Immature natural killer cell (primary cell): Measurements from ENCODE around the gene PAOX. TPM values are rescaled to one million over a fixed set of nuclear protein-coding genes. Genes with fewer than 3 reads are reported as not detected.

Experiments used
- DNase-seq, 3 donors: peaks; one replicate each; pipeline ENCODE4 v3.0.0; 2022; ENCODE audit warnings: mixed read lengths in 1 of 3
- H3K27ac Mint-ChIP-seq, 6 donors: one replicate each; pipeline ENCODE4 v1.8.0; 2020; ENCODE audit warnings: mixed read lengths in 6 of 6, mild to moderate bottlenecking in 5 of 6, inconsistent platforms in 4 of 6, moderate library complexity in 3 of 6
- H3K27me3 Mint-ChIP-seq, 3 donors: one replicate each; pipeline ENCODE4 v1.8.0; 2020 to 2021; ENCODE audit warnings: low read depth in 3 of 3, mild to moderate bottlenecking in 3 of 3, mixed read lengths in 3 of 3, moderate library complexity in 3 of 3, inconsistent platforms in 1 of 3
- H3K36me3 Mint-ChIP-seq, 3 donors: one replicate each; pipeline ENCODE4 v1.8.0; 2020; ENCODE audit warnings: mixed read lengths in 3 of 3, inconsistent platforms in 2 of 3, mild to moderate bottlenecking in 2 of 3
- H3K4me1 Mint-ChIP-seq, 2 donors: one replicate each; pipeline ENCODE4 v1.8.0; 2020; ENCODE audit warnings: inconsistent platforms in 2 of 2, mild to moderate bottlenecking in 2 of 2, mixed read lengths in 2 of 2, moderate library complexity in 1 of 2
- H3K4me3 Mint-ChIP-seq, 5 donors: one replicate each; pipeline ENCODE4 v1.8.0; 2020; ENCODE audit warnings: mild to moderate bottlenecking in 5 of 5, mixed read lengths in 5 of 5, inconsistent platforms in 3 of 5, moderate library complexity in 3 of 5
- H3K9me3 Mint-ChIP-seq, 6 donors: one replicate each; pipeline ENCODE4 v1.8.0; 2020; ENCODE audit warnings: mild to moderate bottlenecking in 6 of 6, mixed read lengths in 6 of 6, inconsistent platforms in 4 of 6, moderate library complexity in 3 of 6
- polyA plus RNA-seq, 3 donors: library from polyadenylated mRNA; unstranded; fragments of 300-500 nt; fragmentation: Illumina TruSeq; gene quantifications; one replicate each; pipeline ENCODE4 v1.2.3, GENCODE V29; 2021

PAOX gene
- polyA plus RNA-seq, 3 donors from 2014 or later: 10.5 to 13.0 (median 11.0) TPM

DNA sequence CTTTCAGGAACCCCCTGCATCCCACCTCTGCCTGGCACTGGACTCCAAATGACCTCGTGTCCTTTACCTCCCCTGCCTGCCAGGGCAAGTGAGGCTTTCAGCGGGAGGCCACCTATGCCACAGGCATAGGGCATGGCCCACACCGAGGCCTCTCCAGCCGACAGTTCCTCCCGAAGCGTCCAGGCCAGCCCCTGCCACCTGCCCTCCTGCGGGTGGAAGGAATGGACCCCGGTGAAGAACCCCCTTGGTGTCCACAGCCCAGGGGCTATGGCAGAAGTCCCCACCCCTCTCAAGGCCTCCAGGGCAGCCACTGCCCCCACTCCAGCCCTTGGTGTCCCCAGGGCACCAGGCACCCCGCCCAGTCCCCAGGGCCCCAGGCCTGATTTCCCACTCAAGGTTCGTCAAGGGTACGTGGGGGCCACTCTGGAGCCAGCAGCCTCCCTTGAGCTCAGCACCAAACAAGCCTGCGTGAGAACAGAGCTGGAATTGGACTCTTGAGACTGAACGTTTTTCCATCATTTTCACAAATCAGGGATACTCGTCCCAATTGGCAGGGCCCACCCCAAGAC, 24.3 kb upstream of the PAOX start:
- no peak for DNase-seq
- Mint-ChIP-seq H3K36me3 (no peaks in the 10 kb centered on the region), H3K27me3 (no peaks in the 10 kb centered on the region), H3K27ac (no peak overlapping the region), H3K9me3 (no peaks in the 10 kb centered on the region), H3K4me1 (peaks cover 0 to 4% of the 10 kb centered on the region in 2 donors), H3K4me3 (no peak overlapping the region)

DNA sequence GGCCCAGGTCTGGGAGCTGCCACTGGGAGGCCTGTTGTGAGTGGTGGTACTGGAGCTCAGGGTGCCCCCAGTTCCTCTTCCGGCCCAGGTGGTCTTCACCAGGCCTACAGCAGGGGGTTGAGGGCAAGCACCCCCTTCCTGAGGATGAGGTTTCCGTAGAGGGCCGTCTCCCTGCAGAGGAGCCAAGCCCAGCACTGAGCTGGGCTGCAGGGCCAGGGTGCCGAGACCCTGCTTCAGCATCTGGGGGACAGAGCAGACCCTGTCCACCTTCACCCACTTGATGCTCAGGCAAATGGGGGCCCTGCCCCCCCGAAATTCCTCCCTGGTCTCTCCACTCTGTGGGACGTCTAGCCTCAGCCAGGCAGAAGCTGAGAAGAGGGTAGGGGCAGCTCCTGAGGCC, 23.8 kb upstream of the PAOX start:
- H3K27me3 Mint-ChIP-seq: no peaks in the 10 kb centered on the region
- no peak for DNase-seq
- peaks cover 0 to 4% of the 10 kb centered on the region in 2 donors for H3K4me1 Mint-ChIP-seq
- H3K36me3 Mint-ChIP-seq: no peaks in the 10 kb centered on the region
- H3K4me3 Mint-ChIP-seq: no peak overlapping the region
- H3K27ac Mint-ChIP-seq: no peak overlapping the region
- no peaks in the 10 kb centered on the region for H3K9me3 Mint-ChIP-seq

DNA sequence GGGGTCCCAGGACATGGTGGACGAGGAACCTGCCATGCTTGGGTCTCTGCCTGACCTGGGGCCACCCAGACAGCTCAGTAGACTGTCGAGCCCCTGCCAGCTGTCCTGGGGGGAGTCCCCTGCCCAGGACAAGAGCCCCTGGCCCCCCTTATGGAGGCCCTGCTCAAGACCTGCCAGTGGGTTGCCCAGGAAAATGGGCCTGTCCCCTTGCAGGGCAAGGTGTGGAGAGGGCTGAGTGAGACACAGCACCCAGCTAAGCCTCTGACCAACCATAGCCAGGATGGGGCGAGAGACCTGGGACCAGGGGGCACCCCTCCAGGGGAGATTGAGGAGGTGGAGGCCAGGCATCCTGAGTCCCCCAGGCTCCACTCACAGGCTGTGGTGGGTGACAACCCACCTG, 23.1 kb upstream of the PAOX start:
- no peak for DNase-seq
- H3K9me3 Mint-ChIP-seq: no peaks in the 10 kb centered on the region

DNA sequence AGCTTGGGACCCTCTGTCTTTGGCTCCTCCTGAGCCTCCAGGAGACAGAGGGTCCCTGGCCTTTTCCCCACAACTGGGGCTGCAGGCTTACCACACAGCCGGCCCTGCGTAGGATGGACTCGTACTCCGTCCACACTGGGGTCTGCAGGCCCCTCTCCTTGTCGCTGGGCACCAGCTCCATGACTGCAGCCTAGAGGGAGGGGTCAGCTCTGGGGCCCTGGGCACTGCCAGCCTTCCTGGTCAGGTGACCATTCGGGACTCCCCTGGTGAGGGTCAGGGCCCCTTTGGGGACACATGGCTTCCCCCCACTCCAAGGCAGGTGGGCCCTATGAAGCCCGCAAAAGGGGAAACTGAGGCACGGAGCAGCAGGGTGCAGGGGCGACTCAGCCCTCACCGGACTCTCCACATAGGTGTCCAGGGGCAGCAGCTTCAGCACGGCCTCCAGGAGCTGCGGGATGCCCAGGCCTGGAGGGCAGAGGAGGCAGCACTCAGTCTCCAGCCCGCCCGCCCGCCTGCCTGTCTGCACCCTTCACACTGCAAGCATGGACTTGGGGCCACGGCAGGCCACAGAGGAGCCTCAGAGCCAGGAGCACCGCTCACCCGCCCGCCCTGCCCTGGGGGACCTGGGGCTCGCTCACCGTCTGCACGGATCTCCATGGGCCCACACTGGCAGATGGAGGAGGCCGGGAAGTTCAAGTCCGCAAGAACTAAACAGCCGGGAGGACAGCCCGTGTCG, 22.3 kb upstream of the PAOX start:
- H3K9me3 Mint-ChIP-seq: no peaks in the 10 kb centered on the region
- H3K36me3 Mint-ChIP-seq: peaks cover 0 to 4% (median 0%) of the 10 kb centered on the region in 3 donors
- H3K27ac Mint-ChIP-seq: no peak overlapping the region
- H3K4me3 Mint-ChIP-seq: peak overlapping the region; percentile 67 to 77 (median 72)
- H3K4me1 Mint-ChIP-seq: peaks cover 0 to 4% of the 10 kb centered on the region in 2 donors
- DNase-seq: no peak
- H3K27me3 Mint-ChIP-seq: no peaks in the 10 kb centered on the region

More for the DNA sequence above, 23.1 kb upstream of the PAOX start:
- H3K27me3 Mint-ChIP-seq: no peaks in the 10 kb centered on the region
- peaks cover 0 to 4% of the 10 kb centered on the region in 2 donors for H3K4me1 Mint-ChIP-seq
- no peaks in the 10 kb centered on the region for H3K36me3 Mint-ChIP-seq
- peak overlapping the region; percentile 54 to 66 (median 58) for H3K4me3 Mint-ChIP-seq
- H3K27ac Mint-ChIP-seq: no peak overlapping the region

DNA sequence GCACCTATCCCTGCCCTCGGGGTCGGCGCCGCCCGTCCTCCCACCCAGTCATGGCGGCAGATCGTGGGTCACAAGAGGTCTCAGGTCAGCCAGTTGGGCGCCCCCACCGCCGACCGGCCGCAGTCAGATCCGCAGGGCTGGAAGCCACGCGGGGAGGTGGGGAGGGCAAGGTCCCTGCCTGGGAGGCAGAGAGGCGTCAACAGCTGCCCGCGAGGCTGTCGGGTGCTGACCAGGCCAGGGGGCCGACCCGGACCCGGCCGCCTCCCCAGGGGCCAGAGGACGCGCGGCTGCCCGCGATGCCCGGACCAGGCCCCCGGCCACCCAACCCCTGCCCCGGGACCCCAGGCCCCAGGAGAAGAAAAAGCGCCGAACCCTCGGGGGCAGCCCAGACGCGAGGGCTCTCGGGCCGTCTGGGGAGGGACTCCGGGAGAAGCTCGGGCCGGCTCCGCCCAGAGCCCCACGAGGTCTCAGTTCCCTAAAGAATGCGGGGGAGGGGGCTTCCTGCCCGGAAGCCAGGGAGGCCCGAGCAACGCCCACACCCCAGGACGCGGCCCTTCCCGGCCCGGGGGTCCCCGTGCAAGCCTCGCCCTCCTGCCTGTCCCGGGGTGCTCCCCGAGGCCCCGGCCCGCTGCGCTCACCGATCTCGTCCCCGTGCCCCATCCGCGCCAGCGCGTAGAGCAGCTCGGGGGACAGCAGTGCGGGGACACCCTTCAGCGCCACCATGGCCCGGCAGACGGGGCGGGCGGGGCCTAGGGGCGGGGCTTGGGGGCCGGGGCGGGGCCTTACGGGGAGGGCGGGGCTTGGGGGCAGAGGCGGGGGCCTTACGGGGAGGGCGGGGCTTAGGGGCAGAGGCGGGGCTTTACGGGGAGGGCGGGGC, 21.5 kb upstream of the PAOX start, which contains the start of gene FUOM:
TSS of gene FUOM (minus strand) at position 735 of the 877 bp plus-strand sequence. CDS start at position 723, 12 bp downstream.
- H3K4me1 Mint-ChIP-seq: peaks cover 0 to 4% of the 10 kb centered on the region in 2 donors
- peaks cover 4 to 11% (median 6%) of the 10 kb centered on the region in 3 donors for H3K36me3 Mint-ChIP-seq
- H3K9me3 Mint-ChIP-seq: no peaks in the 10 kb centered on the region
- H3K27ac Mint-ChIP-seq: no peak within 1 kb of the TSS
- H3K27me3 Mint-ChIP-seq: no peaks in the 10 kb centered on the region
- DNase-seq: peak; percentile 64 to 72 (median 72)
- H3K4me3 Mint-ChIP-seq: peak within 1 kb of the TSS; percentile 67 to 77 (median 72)

DNA sequence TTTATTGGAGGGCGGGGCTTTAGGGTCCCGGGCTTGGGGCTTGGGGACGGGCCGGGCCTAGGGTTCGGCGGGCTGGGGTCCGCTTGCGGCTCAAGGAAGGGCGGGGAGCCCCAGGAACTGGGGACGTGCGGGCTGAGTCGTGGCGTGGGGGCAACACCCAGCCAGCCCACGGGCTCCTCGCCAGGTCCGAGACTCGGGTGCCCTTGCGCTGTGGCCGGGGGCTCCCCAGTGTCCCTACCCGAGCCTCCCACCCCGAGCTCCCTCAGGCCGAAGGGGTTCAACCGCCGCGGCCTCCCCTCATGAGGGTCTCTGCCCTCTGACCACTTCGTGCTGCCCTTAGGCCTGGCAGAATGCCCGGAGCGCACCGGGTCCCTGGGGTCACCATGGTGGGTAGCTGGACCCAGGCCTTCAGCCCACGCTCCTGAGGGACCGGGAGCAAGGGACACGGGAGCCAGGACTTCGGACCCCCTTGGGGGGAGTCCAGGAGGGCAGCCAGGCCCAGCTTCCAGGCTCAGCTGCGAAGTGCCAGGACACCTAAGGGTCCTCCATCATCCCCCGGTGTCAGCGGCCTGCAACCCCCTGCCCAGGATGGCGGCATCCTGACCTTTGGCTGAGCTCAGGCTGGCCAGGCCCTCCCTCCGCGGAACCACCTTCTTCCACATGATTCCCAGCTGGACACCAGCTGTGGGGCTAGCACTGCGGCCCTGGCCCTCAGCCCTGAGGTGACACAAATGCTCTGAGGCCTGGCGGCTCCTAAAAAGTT, 20.7 kb upstream of the PAOX start:
- H3K4me3 Mint-ChIP-seq: peak overlapping the region in 3 of 5 donors; percentile 18 to 24 (median 21)
- H3K4me1 Mint-ChIP-seq: peaks cover 0 to 4% of the 10 kb centered on the region in 2 donors
- no peak for DNase-seq
- H3K36me3 Mint-ChIP-seq: peaks cover 4 to 11% (median 6%) of the 10 kb centered on the region in 3 donors
- no peak overlapping the region for H3K27ac Mint-ChIP-seq
- no peaks in the 10 kb centered on the region for H3K27me3 Mint-ChIP-seq
- H3K9me3 Mint-ChIP-seq: no peaks in the 10 kb centered on the region

DNA sequence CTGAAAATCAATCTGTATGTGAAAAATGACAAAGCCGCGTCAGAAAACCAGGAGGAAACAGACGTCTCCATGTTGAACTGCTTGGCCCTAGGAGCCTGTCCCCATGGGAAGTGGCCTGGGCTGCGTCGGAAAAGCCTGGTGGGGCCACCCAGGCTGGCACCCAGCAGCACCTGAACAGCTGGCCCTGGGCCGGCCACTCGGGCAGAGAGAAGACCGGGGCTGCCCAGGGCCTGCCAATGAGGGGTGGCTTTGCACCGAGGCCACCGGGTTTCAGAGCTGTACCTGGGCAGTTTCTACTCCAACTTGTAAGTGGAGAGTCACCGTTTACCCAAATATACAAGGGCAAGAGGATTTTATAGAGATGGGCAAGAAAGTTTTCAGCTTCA, 20.1 kb upstream of the PAOX start:
- no peak for DNase-seq
- Mint-ChIP-seq H3K4me1 (peaks cover 0 to 4% of the 10 kb centered on the region in 2 donors), H3K27ac (no peak overlapping the region), H3K27me3 (no peaks in the 10 kb centered on the region), H3K9me3 (no peaks in the 10 kb centered on the region), H3K36me3 (peaks cover 4 to 11% (median 6%) of the 10 kb centered on the region in 3 donors), H3K4me3 (peak overlapping the region in 3 of 5 donors; percentile 18 to 24 (median 21))

DNA sequence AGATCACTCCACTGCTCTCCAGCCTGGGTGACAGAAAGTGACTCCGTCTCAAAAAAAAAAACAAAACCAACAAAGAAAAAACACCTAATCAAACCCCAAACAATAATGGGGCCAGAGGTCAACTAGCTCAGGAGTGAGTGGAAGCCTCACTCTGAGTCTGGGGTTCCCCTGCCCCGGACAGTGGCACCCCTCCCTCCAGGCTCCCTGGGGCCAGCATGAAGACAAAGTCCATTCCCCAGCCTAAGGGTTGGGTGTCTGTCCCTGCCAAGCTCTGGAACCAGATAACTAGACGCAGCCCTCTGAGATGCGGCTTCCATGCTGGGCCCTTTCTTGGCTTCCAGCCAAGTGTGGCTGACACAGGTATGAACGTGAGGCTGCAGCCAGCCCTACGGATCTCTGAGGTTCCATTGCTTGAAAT, 19.5 kb upstream of the PAOX start:
- Mint-ChIP-seq H3K9me3 (no peaks in the 10 kb centered on the region), H3K27me3 (no peaks in the 10 kb centered on the region)

DNA sequence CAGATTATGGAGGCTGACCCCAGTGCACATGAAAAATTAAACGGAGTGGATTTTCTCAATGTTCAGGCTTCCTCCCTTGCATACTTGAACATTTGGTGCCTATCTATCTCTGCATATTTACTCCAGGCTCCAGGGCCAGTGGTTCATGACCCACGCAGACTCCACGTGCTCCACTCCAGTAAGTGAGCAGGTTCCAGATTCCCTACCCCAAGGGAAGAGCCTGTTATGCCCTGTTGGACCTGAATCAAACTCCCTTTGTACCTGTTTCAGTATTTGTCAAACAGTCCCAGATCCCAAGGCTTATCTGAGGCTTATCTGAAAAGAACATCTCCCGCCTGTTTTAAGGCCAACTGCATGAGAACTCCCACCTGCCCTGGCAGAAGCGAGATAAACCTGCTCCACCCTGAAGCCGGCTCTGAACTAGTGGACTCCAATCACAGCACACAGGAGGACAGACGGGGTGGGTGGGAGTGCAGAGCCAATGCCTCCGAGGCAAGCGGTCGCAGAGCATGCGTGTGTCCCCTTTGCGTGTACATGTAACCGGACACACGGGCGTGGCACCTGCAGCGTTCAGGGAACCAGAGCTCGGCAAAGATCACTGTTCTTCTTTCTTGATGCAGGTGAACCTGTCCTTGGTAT, 19.0 kb upstream of the PAOX start:
- Mint-ChIP-seq H3K36me3 (peaks cover 6 to 14% (median 10%) of the 10 kb centered on the region in 3 donors), H3K27me3 (peaks cover 0 to 2% (median 0%) of the 10 kb centered on the region in 3 donors), H3K4me3 (no peak overlapping the region), H3K4me1 (peaks cover 0 to 4% of the 10 kb centered on the region in 2 donors), H3K27ac (peak overlapping the region in 1 of 6 donors; percentile 42), H3K9me3 (no peaks in the 10 kb centered on the region)
- no peak for DNase-seq

More for the DNA sequence above, 19.5 kb upstream of the PAOX start:
- DNase-seq: no peak
- H3K36me3 Mint-ChIP-seq: peaks cover 6 to 12% (median 7%) of the 10 kb centered on the region in 3 donors
- peaks cover 0 to 4% of the 10 kb centered on the region in 2 donors for H3K4me1 Mint-ChIP-seq
- no peak overlapping the region for H3K27ac Mint-ChIP-seq
- H3K4me3 Mint-ChIP-seq: no peak overlapping the region

DNA sequence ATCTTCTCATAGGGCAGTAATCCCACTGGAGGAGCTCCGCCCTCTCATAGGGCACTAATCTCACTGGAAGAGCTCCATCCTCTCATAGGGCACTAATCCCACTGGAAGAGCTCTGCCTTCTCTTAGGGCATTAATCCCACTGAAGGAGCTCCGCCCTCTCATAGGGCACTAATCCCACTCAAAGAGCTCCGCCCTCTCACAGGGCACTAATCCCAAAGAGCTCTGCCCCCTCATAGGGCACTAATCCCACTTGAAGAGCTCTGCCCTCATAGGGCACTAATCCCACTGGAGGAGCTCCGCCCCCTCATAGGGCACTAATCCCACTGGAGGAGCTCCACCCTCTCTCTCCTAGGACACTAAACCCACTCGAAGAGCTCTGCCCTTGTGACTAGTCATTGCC, 17.8 kb upstream of the PAOX start:
- Mint-ChIP-seq H3K4me3 (no peak overlapping the region), H3K27ac (no peak overlapping the region), H3K36me3 (peaks cover 6 to 14% (median 10%) of the 10 kb centered on the region in 3 donors), H3K27me3 (peaks cover 0 to 2% (median 0%) of the 10 kb centered on the region in 3 donors), H3K4me1 (peaks cover 0 to 2% of the 10 kb centered on the region in 2 donors), H3K9me3 (no peaks in the 10 kb centered on the region)
- DNase-seq: no peak

DNA sequence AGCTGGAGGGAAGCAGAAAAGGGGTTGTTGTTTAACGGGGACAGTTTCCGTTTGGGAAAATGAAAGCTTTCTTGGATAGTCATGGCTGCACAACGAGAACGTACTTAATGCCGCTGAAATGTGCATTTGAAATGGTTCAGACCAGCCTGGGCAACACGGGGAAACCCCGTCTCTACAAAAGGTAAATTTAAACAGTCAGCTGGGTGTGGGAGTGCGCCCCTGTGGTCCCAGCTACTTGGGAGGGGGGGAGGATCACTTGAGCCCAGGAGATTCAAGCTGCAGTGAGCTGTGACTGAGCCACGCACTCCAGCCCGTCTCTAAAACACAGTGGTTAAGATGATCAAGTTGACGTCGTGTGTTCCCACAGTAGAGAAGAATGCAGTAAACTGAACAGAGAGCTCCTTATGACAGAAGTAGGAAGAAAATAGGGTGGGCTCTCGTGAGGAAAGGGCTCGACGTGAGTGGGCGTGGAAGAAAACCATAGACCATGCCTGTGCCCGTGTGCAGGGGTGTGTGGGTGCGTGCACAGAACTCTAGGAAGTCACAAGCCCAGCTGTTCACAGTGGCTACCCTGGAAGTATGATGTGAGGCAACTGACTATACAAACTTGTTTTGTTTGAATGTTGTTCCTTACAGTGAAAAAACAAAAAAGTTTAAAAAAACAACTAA, 17.2 kb upstream of the PAOX start:
- Mint-ChIP-seq H3K27ac (peak overlapping the region in 2 of 6 donors; percentile 9 to 18), H3K36me3 (peaks cover 6 to 14% (median 10%) of the 10 kb centered on the region in 3 donors), H3K4me3 (no peak overlapping the region), H3K9me3 (no peaks in the 10 kb centered on the region), H3K27me3 (peaks cover 0 to 2% (median 0%) of the 10 kb centered on the region in 3 donors), H3K4me1 (peaks cover 0 to 2% of the 10 kb centered on the region in 2 donors)
- no peak for DNase-seq

DNA sequence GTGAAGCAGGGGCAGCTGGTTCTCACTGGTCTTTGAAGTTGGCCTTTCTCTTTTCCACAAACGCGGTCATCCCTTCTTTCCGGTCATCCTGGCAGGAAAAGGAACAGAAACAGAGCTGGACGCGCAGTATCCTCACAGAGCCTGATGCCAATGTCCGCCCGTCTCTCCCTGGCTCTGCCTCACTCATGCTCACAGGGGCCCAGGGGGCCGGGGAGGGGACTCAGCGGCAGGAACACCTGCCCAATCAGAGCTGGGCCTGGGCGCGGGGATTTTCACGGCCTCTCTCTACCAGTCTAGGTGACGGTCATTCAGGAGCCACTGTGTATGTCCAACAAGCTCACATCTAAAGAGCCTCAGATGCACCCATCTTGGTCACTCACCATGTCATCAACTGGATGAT, 16.2 kb upstream of the PAOX start:
- H3K4me1 Mint-ChIP-seq: no peaks in the 10 kb centered on the region
- H3K27ac Mint-ChIP-seq: no peak overlapping the region
- DNase-seq: no peak
- H3K4me3 Mint-ChIP-seq: no peak overlapping the region
- no peaks in the 10 kb centered on the region for H3K9me3 Mint-ChIP-seq
- peaks cover 0 to 2% (median 0%) of the 10 kb centered on the region in 3 donors for H3K27me3 Mint-ChIP-seq
- H3K36me3 Mint-ChIP-seq: peaks cover 8 to 17% (median 10%) of the 10 kb centered on the region in 3 donors
